ENCODE results near the gene HNRNPA0. TPM values are rescaled to one million over a fixed set of nuclear protein-coding genes. Genes with fewer than 3 reads are reported as not detected.
"Not testable (repeated sequence)": the region's sequence is repeated elsewhere in the genome, so short reads cannot be mapped to it uniquely, and the experiment has no call there.

HNRNPA0 gene
- total and polyA plus RNA-seq, 2 experiments from 2014 or later = 15.1 to 39.9 TPM

DNA sequence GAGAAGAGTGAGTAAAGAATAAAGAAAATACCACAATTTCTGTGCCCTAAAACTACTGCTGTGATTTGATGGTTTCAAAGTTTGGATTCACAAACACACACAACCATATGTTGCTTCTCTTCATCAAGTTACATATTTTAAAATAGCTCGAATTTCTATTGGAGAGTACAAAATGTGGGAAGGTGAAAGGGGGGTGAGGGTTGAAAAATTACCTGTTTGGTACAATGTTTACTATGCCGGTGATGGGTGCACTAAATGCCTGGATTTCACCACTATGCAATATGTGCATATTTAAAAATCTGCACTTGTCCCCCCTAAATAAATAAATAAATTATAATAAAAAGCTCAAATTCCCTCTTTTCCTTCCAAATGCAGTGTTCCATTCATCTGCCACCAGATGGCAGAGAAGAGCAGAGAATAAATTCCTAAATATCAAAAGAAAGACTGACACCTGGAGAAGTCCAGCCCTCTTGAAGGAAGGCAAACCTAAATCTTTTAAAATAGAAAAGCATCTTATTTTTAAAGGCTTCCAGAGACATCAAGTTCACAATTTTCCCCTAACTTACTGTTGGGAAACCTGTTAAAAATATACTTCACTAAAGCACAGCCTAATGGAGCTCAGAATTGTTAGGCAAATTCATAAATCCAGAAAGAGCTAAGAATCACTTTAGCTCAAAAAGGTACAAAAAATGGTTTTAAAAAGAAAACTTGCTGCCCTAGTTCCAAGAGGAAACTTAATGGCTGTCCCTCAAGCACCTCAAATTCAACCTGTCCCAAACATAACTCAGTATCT is 24.8 kb upstream of the HNRNPA0 start:
- no peaks in the 10 kb centered on the region for H4K20me1 ChIP-seq (replicated peaks; ENCODE audit: insufficient read depth)
- no peaks in the 10 kb centered on the region for H3F3A ChIP-seq (replicated peaks; ENCODE audit: low read depth)
- Mint-ChIP-seq H3K36me3 (ENCODE audit: low read depth) (no peaks in the 10 kb centered on the region), H3K27me3 (ENCODE audit: insufficient read depth, low read depth, poor library complexity) (peaks cover 3% of the 10 kb centered on the region), H3K4me3 (no peak overlapping the region), H3K27ac (no peak overlapping the region), H3K4me1 (no peaks in the 10 kb centered on the region; the same call in 2 of the 3 replicates), H3K9me3 (no peaks in the 10 kb centered on the region; the same call in 2 of the 3 replicates)
- ATAC-seq = no peak; the same call in 2 of the 3 replicates
- peak; percentile 68 for DNase-seq (ENCODE audit: low spot score)
- H3K4me3 ChIP-seq = no peak overlapping the region
- H3K4me1 ChIP-seq (ENCODE audit: insufficient read depth) = no peaks in the 10 kb centered on the region
- no peaks in the 10 kb centered on the region for H3K9me2 ChIP-seq (ENCODE audit: insufficient read depth)
- no peak overlapping the region for H3K4me2 ChIP-seq
- TF ChIP-seq, protein P1, sequence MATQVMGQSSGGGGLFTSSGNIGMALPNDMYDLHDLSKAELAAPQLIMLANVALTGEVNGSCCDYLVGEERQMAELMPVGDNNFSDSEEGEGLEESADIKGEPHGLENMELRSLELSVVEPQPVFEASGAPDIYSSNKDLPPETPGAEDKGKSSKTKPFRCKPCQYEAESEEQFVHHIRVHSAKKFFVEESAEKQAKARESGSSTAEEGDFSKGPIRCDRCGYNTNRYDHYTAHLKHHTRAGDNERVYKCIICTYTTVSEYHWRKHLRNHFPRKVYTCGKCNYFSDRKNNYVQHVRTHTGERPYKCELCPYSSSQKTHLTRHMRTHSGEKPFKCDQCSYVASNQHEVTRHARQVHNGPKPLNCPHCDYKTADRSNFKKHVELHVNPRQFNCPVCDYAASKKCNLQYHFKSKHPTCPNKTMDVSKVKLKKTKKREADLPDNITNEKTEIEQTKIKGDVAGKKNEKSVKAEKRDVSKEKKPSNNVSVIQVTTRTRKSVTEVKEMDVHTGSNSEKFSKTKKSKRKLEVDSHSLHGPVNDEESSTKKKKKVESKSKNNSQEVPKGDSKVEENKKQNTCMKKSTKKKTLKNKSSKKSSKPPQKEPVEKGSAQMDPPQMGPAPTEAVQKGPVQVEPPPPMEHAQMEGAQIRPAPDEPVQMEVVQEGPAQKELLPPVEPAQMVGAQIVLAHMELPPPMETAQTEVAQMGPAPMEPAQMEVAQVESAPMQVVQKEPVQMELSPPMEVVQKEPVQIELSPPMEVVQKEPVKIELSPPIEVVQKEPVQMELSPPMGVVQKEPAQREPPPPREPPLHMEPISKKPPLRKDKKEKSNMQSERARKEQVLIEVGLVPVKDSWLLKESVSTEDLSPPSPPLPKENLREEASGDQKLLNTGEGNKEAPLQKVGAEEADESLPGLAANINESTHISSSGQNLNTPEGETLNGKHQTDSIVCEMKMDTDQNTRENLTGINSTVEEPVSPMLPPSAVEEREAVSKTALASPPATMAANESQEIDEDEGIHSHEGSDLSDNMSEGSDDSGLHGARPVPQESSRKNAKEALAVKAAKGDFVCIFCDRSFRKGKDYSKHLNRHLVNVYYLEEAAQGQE (IDR thresholded peaks at IDR 0.05; ENCODE audit: unreplicated experiment) = no peak
- TF ChIP-seq, protein P2, sequence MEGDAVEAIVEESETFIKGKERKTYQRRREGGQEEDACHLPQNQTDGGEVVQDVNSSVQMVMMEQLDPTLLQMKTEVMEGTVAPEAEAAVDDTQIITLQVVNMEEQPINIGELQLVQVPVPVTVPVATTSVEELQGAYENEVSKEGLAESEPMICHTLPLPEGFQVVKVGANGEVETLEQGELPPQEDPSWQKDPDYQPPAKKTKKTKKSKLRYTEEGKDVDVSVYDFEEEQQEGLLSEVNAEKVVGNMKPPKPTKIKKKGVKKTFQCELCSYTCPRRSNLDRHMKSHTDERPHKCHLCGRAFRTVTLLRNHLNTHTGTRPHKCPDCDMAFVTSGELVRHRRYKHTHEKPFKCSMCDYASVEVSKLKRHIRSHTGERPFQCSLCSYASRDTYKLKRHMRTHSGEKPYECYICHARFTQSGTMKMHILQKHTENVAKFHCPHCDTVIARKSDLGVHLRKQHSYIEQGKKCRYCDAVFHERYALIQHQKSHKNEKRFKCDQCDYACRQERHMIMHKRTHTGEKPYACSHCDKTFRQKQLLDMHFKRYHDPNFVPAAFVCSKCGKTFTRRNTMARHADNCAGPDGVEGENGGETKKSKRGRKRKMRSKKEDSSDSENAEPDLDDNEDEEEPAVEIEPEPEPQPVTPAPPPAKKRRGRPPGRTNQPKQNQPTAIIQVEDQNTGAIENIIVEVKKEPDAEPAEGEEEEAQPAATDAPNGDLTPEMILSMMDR (conservative IDR thresholded peaks at IDR 0.05; ENCODE audit: low read depth in 2 of 2) = peak; percentile 69 to 85
- no peaks in the 10 kb centered on the region for H3K27me3 ChIP-seq (ENCODE audit: insufficient read depth)
- no peak overlapping the region for H2AFZ ChIP-seq
- no peak overlapping the region for H3K27ac ChIP-seq (ENCODE audit: low read depth)
- no peaks in the 10 kb centered on the region for H3K36me3 ChIP-seq (ENCODE audit: insufficient read depth)
- H3K79me2 ChIP-seq (replicated peaks; ENCODE audit: insufficient read depth) = no peaks in the 10 kb centered on the region

DNA sequence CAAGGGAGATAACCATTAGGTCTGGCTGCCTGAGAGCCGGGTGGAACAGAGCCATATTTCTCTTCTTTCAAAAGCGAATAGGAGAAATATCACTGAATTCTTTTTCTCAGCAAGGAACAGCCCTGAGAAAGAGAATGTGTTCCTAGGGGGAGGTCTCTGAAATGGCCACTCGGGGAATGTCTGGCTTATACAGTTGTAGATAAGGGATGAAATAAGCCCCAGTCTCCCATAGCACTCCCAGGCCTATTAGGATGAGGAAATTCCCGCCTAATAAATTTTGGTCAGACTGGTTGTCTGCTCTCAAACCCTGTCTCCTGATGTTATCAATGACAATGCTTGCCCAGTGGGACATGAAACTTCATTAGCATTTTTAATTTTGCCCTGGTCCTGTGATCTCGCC is 13.8 kb upstream of the HNRNPA0 start:
- not testable (repeated sequence) for H3K27me3 ChIP-seq (ENCODE audit: insufficient read depth); H3K27me3 Mint-ChIP-seq (ENCODE audit: insufficient read depth, low read depth, poor library complexity); H3K4me2 ChIP-seq; H3K27ac ChIP-seq (ENCODE audit: low read depth); H3K4me1 ChIP-seq (ENCODE audit: insufficient read depth); H4K20me1 ChIP-seq (replicated peaks; ENCODE audit: insufficient read depth); DNase-seq (ENCODE audit: low spot score); H3K4me1 Mint-ChIP-seq; H3K79me2 ChIP-seq (replicated peaks; ENCODE audit: insufficient read depth); ATAC-seq; H3K4me3 ChIP-seq; H3F3A ChIP-seq (replicated peaks; ENCODE audit: low read depth); H3K9me2 ChIP-seq (ENCODE audit: insufficient read depth); H3K27ac Mint-ChIP-seq; H2AFZ ChIP-seq; H3K4me3 Mint-ChIP-seq
- H3K36me3 Mint-ChIP-seq (ENCODE audit: low read depth) = peaks cover 28% of the 10 kb centered on the region
- H3K9me3 Mint-ChIP-seq = peaks cover 44% of the 10 kb centered on the region
- H3K36me3 ChIP-seq (ENCODE audit: insufficient read depth) = peaks cover 11% of the 10 kb centered on the region; the same call in 1 of the 2 replicates

DNA sequence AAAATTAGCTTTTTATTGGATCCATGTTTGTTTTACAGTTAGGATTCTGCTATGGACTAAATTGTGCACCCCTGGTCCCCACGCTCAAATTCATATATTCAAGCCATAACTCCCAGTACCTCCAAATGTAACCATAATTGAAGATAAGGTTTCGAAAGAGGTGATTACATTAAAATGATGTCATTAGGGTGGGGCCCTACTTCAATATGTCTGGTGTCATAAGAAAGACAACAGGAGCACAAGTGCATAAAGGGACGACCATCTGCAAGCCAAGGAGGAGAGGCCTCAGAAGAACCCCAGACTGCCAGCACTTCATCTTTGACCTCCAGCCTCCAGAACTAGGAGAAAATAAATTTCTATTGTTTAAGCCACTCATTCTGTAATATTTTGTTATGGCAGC is 7.4 kb upstream of the HNRNPA0 start:
- Mint-ChIP-seq H3K27ac (no peak overlapping the region), H3K36me3 (ENCODE audit: low read depth) (peaks cover 14% of the 10 kb centered on the region; the same call in 2 of the 3 replicates), H3K27me3 (ENCODE audit: insufficient read depth, low read depth, poor library complexity) (no peaks in the 10 kb centered on the region), H3K4me3 (no peak overlapping the region), H3K4me1 (no peaks in the 10 kb centered on the region), H3K9me3 (peaks cover 21% of the 10 kb centered on the region)
- Histone ChIP-seq H3K27me3 (ENCODE audit: insufficient read depth) (no peaks in the 10 kb centered on the region), H3F3A (replicated peaks; ENCODE audit: low read depth) (no peaks in the 10 kb centered on the region), H3K27ac (ENCODE audit: low read depth) (no peak overlapping the region), H3K36me3 (ENCODE audit: insufficient read depth) (no peaks in the 10 kb centered on the region), H3K79me2 (replicated peaks; ENCODE audit: insufficient read depth) (no peaks in the 10 kb centered on the region), H3K4me2 (no peak overlapping the region), H4K20me1 (replicated peaks; ENCODE audit: insufficient read depth) (no peaks in the 10 kb centered on the region), H3K4me1 (ENCODE audit: insufficient read depth) (no peaks in the 10 kb centered on the region), H3K9me2 (ENCODE audit: insufficient read depth) (no peaks in the 10 kb centered on the region), H3K4me3 (no peak overlapping the region), H2AFZ (no peak overlapping the region)
- no peak for DNase-seq (ENCODE audit: low spot score)
- no peak for ATAC-seq
- TF ChIP-seq NANOG (IDR thresholded peaks at IDR 0.05; ENCODE audit: borderline replicate concordance) = no peak

Data from GM23338 (cell line).